Ramos (cell line): ENCODE results near the gene UNC119.

ENCODE experiments used
- in situ Hi-C: fragments of 300-500 bp; cut with MboI; formaldehyde crosslinking; loops from one replicate; pipeline ENCODE4 v1.14.3; 2022; ENCODE audit warnings: low sequenced_read_pairs; ENCODE audit not compliant: unreplicated experiment

The UNC119 gene

DNA sequence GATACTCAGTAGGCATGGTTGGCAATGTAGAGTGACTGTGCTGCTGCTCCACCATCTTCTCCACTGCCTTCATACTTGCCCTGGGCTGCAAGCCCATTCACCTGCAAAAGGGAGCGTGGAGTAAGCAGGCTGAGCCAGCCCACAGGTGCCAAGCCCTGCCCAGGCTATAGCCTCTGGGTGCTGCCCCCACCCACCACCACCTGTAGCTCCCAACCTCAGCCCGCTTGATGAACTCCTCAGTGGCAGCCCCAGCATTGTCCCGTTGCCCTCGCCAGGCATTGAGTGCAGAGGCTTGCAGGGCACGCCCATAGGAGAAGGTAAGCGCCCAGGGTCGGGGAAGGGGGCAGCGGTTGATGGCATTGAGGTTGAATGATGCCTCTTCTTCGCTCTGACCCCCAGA is 21.1 kb upstream of the UNC119 start:
- in situ Hi-C loops, result no loop called here

DNA sequence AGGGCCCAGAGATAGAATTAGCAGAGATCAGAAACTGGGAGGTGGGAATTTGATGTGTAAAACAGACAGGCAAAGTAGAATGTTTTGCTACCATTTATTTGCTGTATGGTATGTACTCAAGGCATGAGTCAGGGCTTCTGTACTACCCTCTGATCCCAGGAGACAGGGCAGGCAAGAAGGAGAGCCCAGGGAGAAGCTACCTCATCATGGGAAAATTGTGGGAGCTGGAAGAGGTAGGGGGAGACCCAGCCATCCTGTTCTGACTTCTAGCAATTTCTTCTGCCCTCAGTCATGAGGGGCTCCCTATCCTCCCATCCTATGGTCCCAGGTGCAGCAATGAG is 20.6 kb upstream of the UNC119 start:
- in situ Hi-C loops, result no loop called here

DNA sequence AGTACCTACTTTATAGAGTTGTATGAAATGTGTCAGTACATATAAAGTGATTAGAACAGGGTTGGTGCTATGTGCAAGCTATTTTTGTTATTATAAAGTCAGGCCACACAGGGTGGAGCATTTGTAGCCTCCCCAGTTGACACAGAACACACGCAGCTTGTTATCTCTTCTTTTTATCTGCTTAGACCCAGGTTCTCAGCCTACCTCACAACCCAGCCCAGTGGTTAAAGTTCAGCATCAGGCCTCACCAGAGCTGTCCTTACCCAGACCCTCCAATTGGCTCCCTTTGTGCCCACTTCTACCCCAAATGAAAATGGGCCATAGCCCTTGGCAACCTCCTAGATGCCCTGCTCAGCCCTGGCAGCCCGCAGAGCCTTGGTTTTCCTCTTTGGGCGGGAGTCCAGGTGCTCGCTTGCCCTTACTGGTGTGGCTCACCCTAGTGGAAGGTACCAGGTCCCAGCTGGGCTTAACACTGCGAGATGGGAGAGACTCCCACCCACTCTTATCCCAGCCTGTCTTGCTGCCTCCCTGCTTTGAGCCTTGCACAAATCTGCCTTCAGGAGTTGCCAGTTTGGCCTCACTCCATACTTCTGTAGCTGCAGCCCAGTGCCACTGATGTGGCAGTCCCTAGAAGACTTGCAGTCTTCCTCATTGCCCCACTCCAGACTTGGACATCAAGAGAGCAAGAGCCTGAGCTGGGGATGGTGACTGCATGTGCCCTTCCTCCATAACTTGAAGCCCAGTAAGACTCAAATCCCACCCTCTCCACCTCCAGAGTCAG is 20.0 kb upstream of the UNC119 start:
- in situ Hi-C loops, result no loop called here

DNA sequence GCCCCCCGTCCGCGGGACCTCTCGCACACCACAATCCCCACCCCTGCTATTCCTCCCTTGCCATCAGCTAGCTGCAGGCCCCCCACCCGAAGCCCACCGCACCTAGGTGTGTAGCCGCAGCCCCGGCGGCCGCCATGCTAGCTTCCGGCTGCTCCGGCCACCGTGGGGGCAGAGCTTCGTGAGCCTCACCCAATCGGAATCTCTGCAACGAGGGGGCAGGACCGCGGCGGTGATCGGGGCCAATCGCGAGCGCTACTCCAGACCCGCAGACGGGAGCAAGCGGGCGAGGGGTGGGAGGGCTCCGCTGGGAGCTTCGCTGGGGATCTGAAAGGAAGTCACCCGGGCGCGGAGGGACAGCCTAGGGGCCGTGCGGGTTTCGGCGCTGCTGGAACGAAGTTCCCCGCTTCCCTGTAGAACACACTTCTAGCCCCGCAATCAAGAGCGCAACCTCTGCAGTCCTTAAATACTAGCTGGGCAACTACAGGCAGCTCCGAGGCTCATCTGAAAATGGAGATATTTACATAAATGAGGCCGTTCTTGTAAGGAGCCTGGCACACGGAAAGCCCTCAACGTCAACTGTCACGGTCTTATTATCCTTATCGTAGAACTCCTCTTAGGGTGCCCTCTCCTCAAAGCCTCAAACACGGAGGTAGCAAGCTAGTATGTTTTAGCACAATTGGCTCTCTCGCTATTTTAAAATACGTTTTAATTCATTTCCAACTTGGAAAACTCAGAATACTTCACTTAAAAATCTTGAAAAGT is 19.1 kb upstream of the UNC119 start, which contains the start of gene PIGS:
PIGS (minus strand) TSS at position 164 of the 762 bp plus-strand sequence; CDS start at position 136, 28 bp downstream.
- in situ Hi-C loops, result no loop called here

DNA sequence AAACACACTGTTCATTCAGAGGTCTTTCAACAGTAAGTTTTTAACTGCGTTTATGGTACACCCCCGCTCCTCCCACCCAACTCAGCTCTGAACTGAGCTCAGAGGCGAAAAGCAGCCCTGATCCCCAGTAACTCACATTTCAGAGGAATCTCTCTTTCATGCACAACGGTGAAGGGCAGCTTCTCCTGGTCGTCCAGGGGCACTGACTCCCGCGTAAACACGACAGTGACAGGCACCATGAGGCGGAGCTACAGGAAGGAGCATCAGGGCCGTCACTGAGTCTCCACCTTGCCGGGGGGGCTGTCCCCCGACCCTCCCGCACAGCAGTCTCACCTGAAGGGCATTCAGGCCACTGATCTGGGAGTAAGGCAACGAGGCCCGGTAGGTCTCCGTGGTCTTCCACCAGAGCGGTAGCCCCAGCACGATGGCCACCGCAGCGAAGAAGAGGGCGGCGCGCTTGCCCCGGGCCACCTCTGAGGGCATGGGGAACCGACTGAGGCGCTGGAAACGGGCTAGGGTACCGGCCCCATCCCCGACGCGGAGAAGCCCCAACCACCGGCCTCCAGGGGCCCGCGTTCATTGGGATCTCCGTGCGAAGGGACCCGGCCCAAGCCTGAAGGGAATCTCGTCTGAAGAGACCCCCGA is 18.4 kb upstream of the UNC119 start:
- in situ Hi-C loops, result no loop called here

DNA sequence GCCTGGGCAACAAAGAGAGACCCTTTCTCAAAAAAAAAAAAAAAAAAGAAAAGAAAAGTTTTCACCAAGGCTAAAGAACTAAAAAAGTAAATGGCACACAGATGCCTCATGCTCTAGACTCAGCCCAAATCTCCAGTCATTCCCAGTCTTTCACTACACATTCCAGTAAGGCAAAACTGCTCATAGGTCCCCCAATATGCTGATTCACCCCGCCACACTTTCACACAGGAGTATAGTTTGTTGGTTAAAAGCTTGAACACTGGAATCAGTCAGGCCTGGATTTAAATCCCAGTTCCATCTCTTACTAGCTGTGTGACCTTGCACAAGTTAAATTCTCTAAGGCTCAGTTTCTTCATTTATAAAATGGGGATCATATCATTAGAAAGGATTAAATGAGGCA is 17.0 kb upstream of the UNC119 start:
- in situ Hi-C loops, result no loop called here

DNA sequence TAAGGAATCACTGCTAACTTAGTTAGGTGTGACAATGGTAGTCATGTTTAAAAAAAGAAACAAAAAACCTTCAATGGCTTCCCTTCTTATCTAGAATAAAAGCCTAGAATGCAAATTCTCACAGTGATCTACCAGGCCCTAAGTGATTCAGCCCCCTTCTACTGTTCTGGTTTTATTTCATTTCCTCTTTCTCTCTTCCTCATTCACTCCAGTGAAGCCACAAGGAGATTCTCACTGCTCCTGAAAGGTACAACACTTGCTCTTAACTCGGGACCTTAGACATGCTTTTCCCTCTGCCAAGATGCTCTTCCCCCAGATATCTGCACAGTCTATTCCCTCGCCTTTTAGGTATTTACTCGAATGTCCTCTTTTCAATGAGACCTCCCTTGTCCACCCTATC is 15.2 kb upstream of the UNC119 start:
- in situ Hi-C loops, result no loop called here

DNA sequence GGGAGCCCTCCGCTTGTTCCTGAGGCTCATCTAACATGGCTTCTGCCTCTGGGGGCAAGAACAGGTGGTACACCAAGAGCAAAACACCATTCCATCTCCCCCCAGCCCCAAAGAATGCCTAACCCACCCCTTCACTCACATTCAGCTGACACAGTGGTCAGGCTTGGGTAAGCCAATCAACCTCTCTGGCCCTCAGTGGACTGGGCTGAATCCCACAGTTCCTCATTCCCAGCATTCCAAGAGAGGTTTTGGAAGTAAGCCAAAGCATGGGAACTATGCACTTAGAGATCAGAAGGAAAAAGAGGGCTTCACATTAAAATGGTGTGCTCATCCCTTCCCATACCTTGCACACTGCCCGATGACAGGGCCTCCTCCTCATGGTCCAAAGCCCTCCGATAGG is 11.1 kb upstream of the UNC119 start:
- in situ Hi-C loops, result no loop called here

DNA sequence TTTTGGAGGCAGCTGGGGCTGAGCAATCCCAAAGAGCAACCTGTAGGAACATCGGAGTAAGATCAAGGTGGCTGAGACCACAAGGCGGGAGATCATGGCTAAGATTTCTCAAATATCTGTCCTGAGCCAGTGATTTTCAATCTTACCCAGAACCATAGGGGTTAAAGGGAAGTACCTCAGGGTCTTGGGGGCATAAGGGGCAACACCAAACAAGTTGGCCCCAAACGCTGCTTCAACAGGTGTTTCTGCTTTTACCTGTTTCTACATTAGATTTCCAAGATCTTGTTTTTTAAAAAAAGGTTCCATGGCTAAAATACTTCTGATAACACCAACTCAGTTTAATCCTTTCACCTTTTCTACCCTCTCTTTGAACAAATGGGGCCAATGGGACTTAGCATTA is 2.6 kb upstream of the UNC119 start:
- in situ Hi-C loops, result no loop called here

DNA sequence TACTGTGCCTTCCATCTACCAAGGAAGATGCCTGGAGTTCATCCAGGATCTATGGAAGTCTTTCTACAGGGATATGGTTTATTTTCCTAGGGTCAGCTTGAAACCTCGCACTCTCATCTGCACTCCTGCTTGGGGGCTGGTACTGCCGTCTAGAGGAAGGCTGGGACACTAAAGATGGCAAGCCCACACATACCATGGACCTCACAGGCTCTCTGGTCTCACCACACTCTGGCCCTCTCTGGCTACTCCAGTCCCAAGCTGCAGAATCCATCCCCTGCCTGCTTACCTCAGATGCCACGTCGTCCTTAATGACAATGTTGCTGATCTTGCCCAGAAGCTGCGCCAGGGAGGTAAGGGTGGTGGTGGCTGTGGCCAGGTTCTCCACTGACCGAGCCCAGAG is 2.1 kb upstream of the UNC119 start:
- in situ Hi-C loops, result no loop called here

DNA sequence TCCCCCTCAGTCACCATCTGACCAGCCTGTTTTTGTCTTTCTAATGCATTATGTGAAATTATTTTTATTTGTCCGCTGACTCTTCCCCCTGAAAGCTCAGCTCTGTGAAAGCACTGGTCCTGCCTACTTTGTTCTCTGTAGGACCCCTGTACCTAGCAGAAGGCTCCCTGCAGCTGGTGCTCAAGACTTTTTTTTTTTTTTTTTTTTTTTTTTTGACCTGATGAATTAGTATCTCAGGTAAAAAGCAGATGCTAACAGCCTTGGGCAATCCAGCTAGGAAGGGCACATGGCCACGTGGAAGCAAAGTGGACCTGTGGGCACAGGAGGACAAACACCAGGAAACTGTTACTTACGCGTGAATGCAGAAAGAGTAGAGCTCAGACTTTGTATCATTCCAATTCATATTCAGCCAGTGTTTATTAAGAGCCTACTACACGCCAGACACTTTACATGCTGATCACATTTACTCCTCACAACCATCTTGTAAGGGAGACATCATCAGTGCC is 629 bp upstream of the UNC119 start:
- in situ Hi-C loops, result no loop called here

DNA sequence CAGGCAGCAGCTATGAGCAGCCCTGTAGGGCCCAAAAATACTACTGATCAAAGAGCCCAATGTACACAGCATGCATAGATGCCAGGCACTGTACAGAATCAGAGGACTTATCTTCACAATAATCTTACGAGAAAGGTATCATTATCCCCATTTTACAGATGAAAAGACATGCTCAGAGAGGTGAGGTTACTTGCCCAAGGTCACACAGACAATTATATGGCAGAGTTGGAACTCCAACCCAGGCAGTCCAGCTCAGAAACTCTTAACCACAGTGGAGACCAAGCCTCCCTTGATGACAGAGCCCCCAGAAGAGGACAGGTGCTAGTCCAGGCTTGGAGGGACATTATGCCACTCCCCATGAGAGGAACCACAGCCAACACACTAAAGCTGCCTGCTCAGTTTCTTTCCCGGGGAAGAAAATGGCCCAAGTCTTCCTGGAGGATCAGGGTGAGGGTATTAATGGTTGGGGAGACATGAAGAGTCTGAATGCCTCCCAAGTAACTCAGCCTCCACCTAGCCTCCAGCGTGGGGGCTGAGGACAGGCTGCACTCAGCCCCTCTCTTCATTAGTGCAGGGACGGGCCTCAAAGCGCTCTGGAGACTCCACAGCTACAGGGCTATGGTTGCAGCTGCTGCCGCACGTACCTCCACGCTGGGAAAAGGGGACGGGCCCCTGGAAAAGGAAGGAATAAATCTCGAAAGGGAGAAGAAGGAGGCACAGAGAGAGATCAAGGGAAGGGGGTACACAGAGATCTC is 826 bp downstream of the UNC119 start:
- in situ Hi-C loops, result no loop called here

DNA sequence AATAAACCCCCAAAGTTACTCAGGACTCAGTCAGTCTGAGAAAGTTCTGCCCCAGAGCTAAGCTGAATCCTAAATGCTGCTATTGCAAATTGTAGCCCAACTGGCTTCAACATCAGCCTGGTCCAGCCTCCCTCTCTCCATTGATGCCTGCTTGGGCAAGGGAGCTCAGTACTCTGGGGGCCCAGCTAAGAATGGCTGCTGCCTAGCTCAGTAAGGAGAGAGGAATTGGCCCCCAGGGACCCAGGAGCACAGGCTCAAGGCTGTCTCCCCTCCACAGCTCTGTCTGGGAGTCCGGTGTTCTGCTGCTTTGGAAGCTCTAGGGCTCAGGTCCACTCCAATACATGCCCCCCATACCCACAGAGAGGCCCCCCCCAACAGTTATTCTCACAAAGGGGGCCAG is 1.6 kb downstream of the UNC119 start:
- in situ Hi-C loops, result no loop called here

DNA sequence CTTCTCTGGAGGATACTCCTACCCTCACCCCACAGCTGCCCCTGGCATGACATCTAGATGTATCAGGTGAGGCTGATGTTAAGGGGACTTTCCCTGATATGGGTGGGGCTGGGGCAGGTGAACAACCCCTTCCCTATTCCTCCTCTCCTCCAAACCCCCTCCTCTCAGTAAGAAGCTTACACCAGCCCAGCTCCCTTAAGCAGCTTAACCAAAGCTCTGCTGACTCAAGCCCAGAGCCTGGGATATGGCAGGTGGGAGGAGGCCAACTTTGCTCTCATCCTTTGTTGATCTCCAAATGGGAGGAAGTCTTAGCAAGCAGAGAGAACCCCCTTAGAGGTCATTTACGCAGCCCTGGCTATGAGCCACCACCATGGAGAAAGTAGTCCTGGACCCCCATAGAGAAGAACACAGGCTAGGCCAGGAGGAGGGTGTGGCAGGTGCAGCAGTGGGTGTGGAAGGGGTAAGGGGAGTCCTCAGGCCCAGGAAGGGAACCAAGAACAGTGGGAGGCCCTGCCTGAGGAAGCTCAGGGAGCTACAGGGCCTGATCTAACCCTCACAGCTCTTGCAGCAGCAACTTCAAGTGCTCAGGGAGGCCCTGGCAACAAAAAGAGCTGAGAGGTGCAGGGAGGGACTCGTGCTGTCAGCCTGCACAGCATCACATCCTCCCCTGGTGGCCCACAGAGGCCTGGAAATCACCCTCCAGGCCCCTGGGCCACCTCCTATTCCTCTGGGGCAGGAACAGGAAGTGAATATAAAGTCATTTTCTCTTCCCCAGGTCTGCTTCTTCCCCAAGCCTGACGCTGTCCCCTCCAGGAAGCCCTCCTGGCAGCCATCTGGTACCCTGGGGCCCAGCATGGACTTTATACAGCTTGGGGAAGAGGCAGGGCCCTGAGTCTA is 2.9 kb downstream of the UNC119 start:
- in situ Hi-C loops, result no loop called here

DNA sequence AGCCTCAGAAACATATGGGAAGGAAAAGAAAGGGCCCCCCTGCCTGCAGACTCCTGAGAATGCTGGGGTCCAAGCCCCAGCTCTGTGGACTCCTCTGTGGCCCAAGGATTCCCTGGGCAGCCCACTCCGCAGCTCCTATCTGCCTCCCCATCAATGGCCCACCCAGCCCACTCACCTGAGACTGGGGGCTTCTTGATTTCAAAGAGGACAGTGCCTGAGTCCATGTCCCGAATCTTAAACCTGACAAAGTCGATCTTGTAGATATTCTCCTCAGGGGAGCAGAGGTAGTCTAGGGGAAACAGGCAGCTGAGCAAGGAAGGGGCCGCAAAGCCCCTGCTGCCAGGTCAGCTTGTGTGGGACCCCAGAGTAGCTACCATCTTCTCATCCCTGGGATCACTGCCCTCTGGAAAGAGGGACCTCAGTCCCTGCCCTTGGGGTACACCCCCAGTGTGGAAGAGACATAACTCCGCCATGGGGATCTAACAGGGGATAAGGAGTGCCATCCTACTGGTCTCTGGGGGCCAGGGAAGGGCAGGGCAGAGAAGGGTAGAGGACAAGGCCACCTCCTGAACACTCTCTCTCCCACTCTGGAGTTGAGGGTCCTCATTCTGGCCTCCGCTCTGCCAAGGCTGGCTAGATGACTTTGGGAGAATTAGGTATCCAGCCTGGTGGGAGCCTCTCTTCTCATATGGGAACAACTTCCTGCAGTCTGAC is 3.9 kb downstream of the UNC119 start:
- in situ Hi-C loops, result no loop called here

DNA sequence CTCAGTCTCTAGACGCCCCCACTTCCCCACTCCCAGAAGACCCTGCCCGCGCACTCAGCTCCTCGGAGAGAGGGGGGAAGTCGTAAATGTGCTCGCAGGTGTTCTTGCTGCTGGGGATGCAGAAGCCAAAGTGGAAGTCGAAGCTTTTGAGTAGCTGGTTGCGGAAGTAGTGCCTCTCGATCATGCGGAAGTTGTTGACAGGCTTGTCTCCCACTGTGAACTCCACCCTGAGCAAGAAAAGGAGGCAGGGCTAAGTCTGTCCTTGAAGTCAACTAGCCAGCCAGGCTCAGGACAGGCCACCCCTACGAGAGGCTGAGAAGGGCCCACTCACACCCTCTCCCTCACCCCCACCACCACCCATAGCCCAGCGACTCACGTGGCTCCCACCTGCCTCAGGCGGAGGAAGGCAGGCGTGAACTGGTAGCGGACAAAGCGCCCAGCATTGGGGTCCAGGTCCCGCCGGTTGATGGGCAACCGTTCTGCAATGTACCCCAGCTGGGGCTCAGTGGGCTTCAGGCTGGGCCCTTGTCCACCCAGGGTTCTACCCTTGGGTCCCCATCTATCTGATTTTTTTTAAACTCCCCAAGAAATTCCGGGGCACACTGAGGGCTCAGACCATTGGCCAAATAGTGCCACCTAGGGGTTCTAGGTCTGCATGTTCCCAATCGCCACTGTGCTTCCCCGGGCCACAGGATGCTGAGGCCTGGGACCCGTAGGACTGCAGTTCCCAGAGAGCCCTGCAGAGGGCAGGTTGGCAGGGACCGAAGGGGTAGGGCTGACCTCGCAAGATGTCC is 4.6 kb downstream of the UNC119 start:
- in situ Hi-C loops, result no loop called here

DNA sequence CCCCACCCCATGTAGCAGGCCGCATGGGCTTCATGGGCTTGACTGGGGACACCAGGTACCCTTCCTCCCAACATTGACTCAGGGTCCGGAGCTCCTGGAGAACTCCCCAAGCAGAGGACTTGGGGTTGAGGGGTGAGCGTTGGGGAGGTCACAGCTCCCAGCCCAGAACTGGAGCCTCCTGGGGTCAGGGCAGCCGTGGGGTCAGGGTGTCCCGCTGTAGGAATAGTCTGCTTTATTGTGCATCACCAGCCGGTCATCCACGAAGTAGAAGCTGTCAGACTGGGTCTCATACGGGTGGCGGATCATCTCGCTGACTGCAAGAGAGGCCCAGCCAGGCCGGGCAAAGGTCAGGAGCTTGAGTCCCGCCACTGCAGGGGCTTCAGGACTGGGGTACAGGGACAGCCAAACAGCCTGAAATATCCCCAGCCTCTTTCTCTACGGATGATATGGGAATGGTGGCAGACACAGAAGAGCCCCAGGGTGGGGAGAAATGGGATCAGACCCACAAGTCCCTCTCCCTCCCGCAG is 5.3 kb downstream of the UNC119 start:
- in situ Hi-C loops, result no loop called here
